Right ventricle myocardium inferior (tissue), 1 donor: ENCODE measurements around the gene TRMT2A. TPM values are rescaled to one million over a fixed set of nuclear protein-coding genes. Genes with fewer than 3 reads are reported as not detected.

Experiments
- ATAC-seq: fragments of 200-7000 bp; cut with Tn5 transposase; one replicate; pipeline ENCODE4 v1.9.1; 2020; ENCODE audit warnings: mild to moderate bottlenecking, moderate library complexity
- DNase-seq: peaks from one replicate; pipeline ENCODE4 v3.0.0; 2021; ENCODE audit errors: missing footprints
- intact Hi-C: fragments of 100-400 bp; cut with DNase I; formaldehyde crosslinking; loops from one replicate; pipeline ENCODE4 v1.11.0; 2022
- total RNA-seq: library from RNA; stranded (reverse); fragmentation: NEBNext Ultra II Directional; extraction: Animal tissue kit (Norgen Biotek cat#: 25700); gene quantifications from one replicate; pipeline ENCODE4 v1.2.1, GENCODE V29; 2021
- donor health status: DM: no; HTN: yes; CAD: no; lungs with severe emphysema.

TRMT2A gene
- total RNA-seq, 1 donor from 2014 or later, result 24.5 TPM

GRCh38 chr22:20150381-20151275, 33.6 kb upstream of the TRMT2A start, which contains the start of gene CCDC188:
CCDC188 (minus strand) TSS chr22:20151055; CDS start chr22:20150986, 69 bp downstream.
- DNase-seq (no peak), ATAC-seq (no peak)
- intact Hi-C loops, result no loop called here

GRCh38 chr22:20149257-20150250, 32.5 kb upstream of the TRMT2A start:
- DNase-seq (no peak), ATAC-seq (no peak)
- intact Hi-C loops, result no loop called here

GRCh38 chr22:20148414-20148813, 31.4 kb upstream of the TRMT2A start:
- no peak for DNase-seq
- no peak for ATAC-seq
- intact Hi-C loops, result no loop called here

GRCh38 chr22:20147237-20147988, 30.4 kb upstream of the TRMT2A start:
- ATAC-seq, result no peak
- intact Hi-C loops, result no loop called here
- no peak for DNase-seq

- ATAC-seq (no peak), DNase-seq (no peak)
- intact Hi-C loops, result no loop called here
These were observed 29.8 kb upstream of the TRMT2A start for GRCh38 chr22:20146777-20147176.

- ATAC-seq, result no peak
- intact Hi-C loops, result no loop called here
- no peak for DNase-seq
These were observed 28.8 kb upstream of the TRMT2A start for GRCh38 chr22:20145832-20146223.

- ATAC-seq (no peak), DNase-seq (no peak)
- intact Hi-C loops, result no loop called here
These were observed 28.3 kb upstream of the TRMT2A start for GRCh38 chr22:20145206-20145831.

- DNase-seq, result no peak
- ATAC-seq, result no peak
- intact Hi-C loops, result no loop called here
These were observed 27.0 kb upstream of the TRMT2A start for GRCh38 chr22:20143883-20144665.

- ATAC-seq, result no peak
- no peak for DNase-seq
- intact Hi-C loops, result no loop called here
These were observed 25.9 kb upstream of the TRMT2A start for GRCh38 chr22:20142711-20143621.

- intact Hi-C loops, result no loop called here
- DNase-seq (no peak), ATAC-seq (no peak)
These were observed 24.4 kb upstream of the TRMT2A start for GRCh38 chr22:20141186-20142077.

GRCh38 chr22:20140521-20140964, 23.5 kb upstream of the TRMT2A start:
- ATAC-seq (no peak), DNase-seq (no peak)
- intact Hi-C loops, result no loop called here

- intact Hi-C loops, result no loop called here
- no peak for ATAC-seq
These were observed 23.1 kb upstream of the TRMT2A start for GRCh38 chr22:20140107-20140445.

GRCh38 chr22:20139391-20140106, 22.5 kb upstream of the TRMT2A start:
- intact Hi-C loops, result no loop called here

More at GRCh38 chr22:20140107-20140445, 23.1 kb upstream of the TRMT2A start:
- no peak for DNase-seq

GRCh38 chr22:20138868-20139267, 21.8 kb upstream of the TRMT2A start:
- DNase-seq, result no peak
- intact Hi-C loops, result no loop called here
- ATAC-seq, result peak; percentile 4

More at GRCh38 chr22:20139391-20140106, 22.5 kb upstream of the TRMT2A start:
- no peak for ATAC-seq
- no peak for DNase-seq

- ATAC-seq, result peak; percentile 24
- intact Hi-C loops, result no loop called here
- no peak for DNase-seq
These were observed 21.4 kb upstream of the TRMT2A start for GRCh38 chr22:20138417-20138738.
